Measurements from ENCODE around the gene SLC17A7. TPM values are rescaled to one million over a fixed set of nuclear protein-coding genes. Genes with fewer than 3 reads are reported as not detected.

SLC17A7 gene
- total and polyA plus RNA-seq, 9 of the 15 experiments (the other 6 are each of a cell fraction or from before 2014, with no cell fraction given) = 1.1 to 15.7 (median 2.4) TPM

DNA sequence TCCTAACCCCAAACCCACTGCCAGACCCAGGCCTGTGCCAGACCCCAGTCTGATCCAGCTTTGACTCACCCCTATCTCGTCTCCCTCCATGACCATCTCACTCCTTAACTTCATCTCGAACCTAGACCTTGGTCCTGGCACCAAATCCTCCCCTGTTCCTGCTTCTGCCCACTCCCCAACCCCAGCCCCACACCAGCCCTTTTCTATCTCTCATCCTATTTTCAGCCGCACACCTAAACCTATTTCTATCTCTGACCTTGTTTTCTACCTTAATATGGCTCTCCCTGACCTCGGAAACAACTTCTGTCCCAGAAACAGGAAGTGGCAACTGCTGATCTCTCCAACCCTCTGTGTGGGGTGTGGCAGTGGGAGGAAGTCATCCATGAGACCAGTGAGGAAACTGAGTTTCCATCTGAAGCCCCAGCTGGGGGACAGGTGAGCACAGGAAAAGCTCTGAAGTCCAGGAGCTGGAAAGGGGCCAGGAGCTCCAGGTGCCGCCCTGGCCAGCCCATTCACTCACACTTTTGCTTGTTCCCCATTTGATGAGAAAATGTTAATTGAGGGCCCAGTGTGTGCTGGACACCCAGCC is 31.8 kb downstream of the SLC17A7 start (continued):
- TF ChIP-seq, protein P1, sequence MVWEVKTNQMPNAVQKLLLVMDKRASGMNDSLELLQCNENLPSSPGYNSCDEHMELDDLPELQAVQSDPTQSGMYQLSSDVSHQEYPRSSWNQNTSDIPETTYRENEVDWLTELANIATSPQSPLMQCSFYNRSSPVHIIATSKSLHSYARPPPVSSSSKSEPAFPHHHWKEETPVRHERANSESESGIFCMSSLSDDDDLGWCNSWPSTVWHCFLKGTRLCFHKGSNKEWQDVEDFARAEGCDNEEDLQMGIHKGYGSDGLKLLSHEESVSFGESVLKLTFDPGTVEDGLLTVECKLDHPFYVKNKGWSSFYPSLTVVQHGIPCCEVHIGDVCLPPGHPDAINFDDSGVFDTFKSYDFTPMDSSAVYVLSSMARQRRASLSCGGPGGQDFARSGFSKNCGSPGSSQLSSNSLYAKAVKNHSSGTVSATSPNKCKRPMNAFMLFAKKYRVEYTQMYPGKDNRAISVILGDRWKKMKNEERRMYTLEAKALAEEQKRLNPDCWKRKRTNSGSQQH (CRISPR knock-in tag; IDR thresholded peaks at IDR 0.05) = peak; percentile 71; the same call in 1 of the 2 replicates
- TF ChIP-seq JUNB (CRISPR knock-in tag; conservative IDR thresholded peaks at IDR 0.05) = no peak
- TF ChIP-seq SIN3B (IDR thresholded peaks at IDR 0.05; ENCODE audit: low read depth) = no peak
- no peak for TF ChIP-seq EP300 (IDR thresholded peaks at IDR 0.05; ENCODE audit: low read length)

DNA sequence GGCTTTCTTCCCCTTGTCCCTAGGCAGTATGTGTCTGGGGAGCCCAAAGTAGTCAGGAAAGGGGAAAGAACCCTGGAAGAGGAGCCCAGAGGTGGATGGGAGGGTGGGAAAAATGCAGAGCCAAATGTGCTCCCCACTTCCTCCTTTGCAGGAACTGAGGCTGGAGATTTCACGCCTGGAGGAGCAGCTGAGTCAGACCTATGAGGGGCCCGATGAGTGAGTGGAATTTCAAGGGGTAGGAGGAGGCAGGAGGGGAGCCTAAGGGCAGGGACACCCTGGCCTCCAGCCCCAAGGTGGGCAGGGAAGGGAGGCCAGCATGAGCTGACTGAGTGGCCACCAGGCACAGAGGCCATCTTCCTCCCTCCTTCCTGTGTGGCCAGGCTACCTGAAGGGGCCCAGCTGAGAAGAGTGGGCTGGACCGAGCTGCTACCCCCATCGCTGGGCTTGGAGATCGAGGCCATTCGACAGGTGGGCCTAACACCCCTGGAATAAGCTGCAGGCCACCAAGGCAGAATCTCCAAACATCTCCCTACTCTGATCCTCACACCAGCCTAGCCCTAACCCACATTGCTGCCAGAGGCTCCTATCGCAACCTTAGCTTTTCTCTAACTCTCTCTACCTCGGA is 32.4 kb downstream of the SLC17A7 start:
- WGBS (ENCODE audit: insufficient coverage, low coverage, missing lambda C conversion rate) = 46% methylated on average over 8 of the region's 8 CpGs
- peak; percentile 53 for ATAC-seq
- in situ Hi-C loops (cut with MboI) = no loop called here
- Histone ChIP-seq H4K20me1 (replicated peaks; ENCODE audit: control insufficient read depth, insufficient read depth, low read length) (no peaks in the 10 kb centered on the region), H3K27me3 (ENCODE audit: control insufficient read depth in 2 of 2, insufficient read depth in 2 of 2, low read length in 2 of 2) (no peaks in the 10 kb centered on the region), H3K79me2 (ENCODE audit: control insufficient read depth, insufficient read depth, low read length) (no peaks in the 10 kb centered on the region), H3K4me1 (replicated peaks in 1 of 2; ENCODE audit: control insufficient read depth in 2 of 2, insufficient read depth in 2 of 2, low read length in 2 of 2) (peaks cover 28 to 40% of the 10 kb centered on the region in 2 experiments), H3K4me2 (ENCODE audit: insufficient read depth, low read length) (peak overlapping the region; percentile 33), H3K36me3 (ENCODE audit: control insufficient read depth, insufficient read depth, low read length) (no peaks in the 10 kb centered on the region), H3K9ac (ENCODE audit: insufficient read depth in 1 of 2, low read depth in 2 of 2, low read length in 2 of 2) (peak overlapping the region; percentile 35 to 75; a peak in 3 of 4 replicates), H3K27ac (ENCODE audit: extremely low read depth, low read depth, low read length) (peak overlapping the region; percentile 54), H3K4me3 (no peak overlapping the region), H3K9me3 (replicated peaks; ENCODE audit: control insufficient read depth, insufficient read depth, low read depth, low read length) (no peaks in the 10 kb centered on the region), H2AFZ (ENCODE audit: low read depth, low read length) (peak overlapping the region; percentile 78), H3K9me1 (ENCODE audit: control insufficient read depth, insufficient read depth, low read length) (no peaks in the 10 kb centered on the region)
- peak in 2 of 4 experiments; percentile 46 to 57 for DNase-seq (ENCODE audit: extremely low read depth in 1 of 4, low spot score in 3 of 4)
- no TSS peak for BruUV-seq (replicated peaks)
- ChIA-PET CTCF (ENCODE audit: low intra/inter-chr PET ratio) (no interaction called here), POLR2A (interaction anchor here (0.6 to 2.1 kb wide), 4 partner anchors 9 to 164 kb away, joined by 3 to 14 read pairs (median 4); partner anchors contain the start of gene GFY)
- intact Hi-C loops (cut with micrococcal nuclease) = no loop called here
- FAIRE-seq = peak; percentile 23
- 0 out of 4 replicates have a peak, but pooled peaks of 1 of the 2 experiments have one; percentile 53 for TF ChIP-seq TEAD1 (CRISPR knock-in tag; IDR thresholded peaks at IDR 0.05)
- TF ChIP-seq ZBTB11 (CRISPR knock-in tag; IDR thresholded peaks at IDR 0.05) = 0 out of 6 replicates have a peak, but pooled peaks of 1 of the 3 experiments have one; percentile 31
- peak; percentile 13; the same call in 1 of the 2 replicates for TF ChIP-seq CXXC5 (CRISPR knock-in tag; IDR thresholded peaks at IDR 0.05)
- 0 out of 2 replicates have a peak, but pooled peaks have one; percentile 35 for TF ChIP-seq RBFOX2 (IDR thresholded peaks at IDR 0.05; ENCODE audit: low read depth, low read length)
- no peak for TF ChIP-seq PHB2 (IDR thresholded peaks at IDR 0.05; ENCODE audit: low read depth)
- TF ChIP-seq, protein P2, sequence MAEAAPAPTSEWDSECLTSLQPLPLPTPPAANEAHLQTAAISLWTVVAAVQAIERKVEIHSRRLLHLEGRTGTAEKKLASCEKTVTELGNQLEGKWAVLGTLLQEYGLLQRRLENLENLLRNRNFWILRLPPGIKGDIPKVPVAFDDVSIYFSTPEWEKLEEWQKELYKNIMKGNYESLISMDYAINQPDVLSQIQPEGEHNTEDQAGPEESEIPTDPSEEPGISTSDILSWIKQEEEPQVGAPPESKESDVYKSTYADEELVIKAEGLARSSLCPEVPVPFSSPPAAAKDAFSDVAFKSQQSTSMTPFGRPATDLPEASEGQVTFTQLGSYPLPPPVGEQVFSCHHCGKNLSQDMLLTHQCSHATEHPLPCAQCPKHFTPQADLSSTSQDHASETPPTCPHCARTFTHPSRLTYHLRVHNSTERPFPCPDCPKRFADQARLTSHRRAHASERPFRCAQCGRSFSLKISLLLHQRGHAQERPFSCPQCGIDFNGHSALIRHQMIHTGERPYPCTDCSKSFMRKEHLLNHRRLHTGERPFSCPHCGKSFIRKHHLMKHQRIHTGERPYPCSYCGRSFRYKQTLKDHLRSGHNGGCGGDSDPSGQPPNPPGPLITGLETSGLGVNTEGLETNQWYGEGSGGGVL (CRISPR knock-in tag; IDR thresholded peaks at IDR 0.05) = no peak
- no peak for TF ChIP-seq HDAC2 (IDR thresholded peaks at IDR 0.05)
